ENCODE data around the gene PADI3. TPM values are rescaled to one million over a fixed set of nuclear protein-coding genes. Genes with fewer than 3 reads are reported as not detected.

The PADI3 gene
- total and polyA plus RNA-seq, 3 donors from 2014 or later, result 0.63 to 1.2 (median 0.80) TPM

DNA sequence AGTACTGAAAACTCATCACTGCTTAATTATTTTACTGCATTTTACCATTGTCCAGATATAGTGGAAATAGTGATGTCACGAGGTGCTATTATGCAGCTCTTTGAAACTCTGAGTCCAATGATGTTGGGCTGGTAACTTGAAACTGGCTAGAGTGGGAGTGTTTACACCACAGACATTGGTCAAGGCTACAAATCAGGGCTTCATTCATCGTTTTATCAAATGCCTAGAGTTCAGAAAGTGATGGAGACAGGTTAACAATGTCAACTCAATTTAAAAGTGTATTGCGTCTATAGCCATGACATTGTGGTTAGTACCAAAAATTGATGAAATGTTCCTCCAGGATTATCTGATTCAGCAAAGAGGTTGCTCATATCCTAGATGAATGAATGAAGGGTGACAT, 31.3 kb upstream of the PADI3 start:
- Histone ChIP-seq H3K36me3 (ENCODE audit: low read depth, missing control alignments) (no peaks in the 10 kb centered on the region), H3K4me3 (no peak overlapping the region), H3K9me3 (no peaks in the 10 kb centered on the region), H3K27me3 (no peaks in the 10 kb centered on the region), H3K4me1 (no peaks in the 10 kb centered on the region), H3K27ac (no peak overlapping the region)
- DNase-seq, result no peak
- TF ChIP-seq, protein P1, sequence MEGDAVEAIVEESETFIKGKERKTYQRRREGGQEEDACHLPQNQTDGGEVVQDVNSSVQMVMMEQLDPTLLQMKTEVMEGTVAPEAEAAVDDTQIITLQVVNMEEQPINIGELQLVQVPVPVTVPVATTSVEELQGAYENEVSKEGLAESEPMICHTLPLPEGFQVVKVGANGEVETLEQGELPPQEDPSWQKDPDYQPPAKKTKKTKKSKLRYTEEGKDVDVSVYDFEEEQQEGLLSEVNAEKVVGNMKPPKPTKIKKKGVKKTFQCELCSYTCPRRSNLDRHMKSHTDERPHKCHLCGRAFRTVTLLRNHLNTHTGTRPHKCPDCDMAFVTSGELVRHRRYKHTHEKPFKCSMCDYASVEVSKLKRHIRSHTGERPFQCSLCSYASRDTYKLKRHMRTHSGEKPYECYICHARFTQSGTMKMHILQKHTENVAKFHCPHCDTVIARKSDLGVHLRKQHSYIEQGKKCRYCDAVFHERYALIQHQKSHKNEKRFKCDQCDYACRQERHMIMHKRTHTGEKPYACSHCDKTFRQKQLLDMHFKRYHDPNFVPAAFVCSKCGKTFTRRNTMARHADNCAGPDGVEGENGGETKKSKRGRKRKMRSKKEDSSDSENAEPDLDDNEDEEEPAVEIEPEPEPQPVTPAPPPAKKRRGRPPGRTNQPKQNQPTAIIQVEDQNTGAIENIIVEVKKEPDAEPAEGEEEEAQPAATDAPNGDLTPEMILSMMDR (IDR thresholded peaks at IDR 0.05), result no peak
- no peak for TF ChIP-seq POLR2A (IDR thresholded peaks at IDR 0.05)
- 79 to 86% methylated on average over 3 of the region's 3 CpGs for WGBS, 2 donors
- intact Hi-C loops (cut with DNase I; ENCODE audit: low total_unique reads), result no loop called here

GRCh38 chr1:17218939-17219338, 30.0 kb upstream of the PADI3 start:
- TF ChIP-seq, protein P1 (IDR thresholded peaks at IDR 0.05), result no peak
- TF ChIP-seq POLR2A (IDR thresholded peaks at IDR 0.05), result no peak
- WGBS, 2 donors, result 43 to 60% methylated on average over 7 of the region's 7 CpGs
- H3K36me3 ChIP-seq (ENCODE audit: low read depth, missing control alignments), result no peaks in the 10 kb centered on the region
- no peaks in the 10 kb centered on the region for H3K27me3 ChIP-seq
- intact Hi-C loops (cut with DNase I; ENCODE audit: low total_unique reads), result no loop called here
- H3K9me3 ChIP-seq, result no peaks in the 10 kb centered on the region
- H3K4me3 ChIP-seq, result no peak overlapping the region
- no peak for DNase-seq
- H3K4me1 ChIP-seq, result no peaks in the 10 kb centered on the region
- H3K27ac ChIP-seq, result no peak overlapping the region

- Histone ChIP-seq H3K4me3 (no peak overlapping the region), H3K27me3 (no peaks in the 10 kb centered on the region), H3K9me3 (no peaks in the 10 kb centered on the region), H3K36me3 (ENCODE audit: low read depth, missing control alignments) (no peaks in the 10 kb centered on the region), H3K4me1 (no peaks in the 10 kb centered on the region), H3K27ac (no peak overlapping the region)
- no peak for DNase-seq
- TF ChIP-seq, protein P1 (IDR thresholded peaks at IDR 0.05), result no peak
- no peak for TF ChIP-seq POLR2A (IDR thresholded peaks at IDR 0.05)
- WGBS, 2 donors, result 83 to 88% methylated on average over 3 of the region's 3 CpGs
- intact Hi-C loops (cut with DNase I; ENCODE audit: low total_unique reads), result no loop called here
Measured at GRCh38 chr1:17220287-17220686, 28.6 kb upstream of the PADI3 start.

DNA sequence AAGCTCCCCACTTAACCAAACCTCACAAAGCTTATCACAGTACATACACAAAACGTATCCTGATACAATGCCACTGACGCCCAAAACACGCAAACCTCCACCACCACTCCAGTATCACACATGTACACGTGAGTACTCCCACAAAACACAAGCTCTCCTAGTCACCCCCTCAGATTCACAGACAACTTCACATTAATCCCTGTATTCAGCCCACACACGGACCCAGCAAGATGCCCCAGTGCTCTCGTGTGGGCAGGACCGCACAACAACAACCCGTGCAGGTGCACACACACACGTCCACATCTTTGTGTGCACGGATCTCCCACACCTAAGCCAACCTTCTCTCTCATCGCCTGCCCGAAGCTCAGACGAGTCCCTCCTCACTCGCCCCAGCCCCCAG, 26.3 kb upstream of the PADI3 start:
- TF ChIP-seq, protein P1 (IDR thresholded peaks at IDR 0.05), result no peak
- TF ChIP-seq POLR2A (IDR thresholded peaks at IDR 0.05), result no peak
- no peaks in the 10 kb centered on the region for H3K4me1 ChIP-seq
- intact Hi-C loops (cut with DNase I; ENCODE audit: low total_unique reads), result no loop called here

DNA sequence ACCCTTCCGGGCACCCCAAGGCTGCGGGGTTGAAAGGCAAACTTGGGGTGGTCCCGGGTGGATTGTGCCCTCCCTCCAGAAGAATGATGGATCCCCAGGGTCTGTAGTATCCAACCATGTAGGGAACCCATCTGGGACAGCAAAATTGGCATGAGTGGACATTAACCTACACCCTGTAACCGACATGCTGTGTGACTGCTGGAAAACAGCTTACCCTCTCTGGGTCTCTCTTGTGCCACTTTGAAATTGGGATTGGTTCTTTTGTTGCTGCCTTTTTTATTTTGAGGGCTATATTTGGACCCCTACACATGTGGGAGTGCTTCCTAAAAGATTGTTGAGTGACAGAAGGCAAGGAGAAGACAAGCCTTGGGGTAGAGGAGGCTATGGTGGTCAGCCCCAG, 24.5 kb upstream of the PADI3 start:
- intact Hi-C loops (cut with DNase I; ENCODE audit: low total_unique reads), result no loop called here
- H3K27ac ChIP-seq, result no peak overlapping the region
- H3K4me1 ChIP-seq, result no peaks in the 10 kb centered on the region
- WGBS, 2 donors, result 91 to 93% methylated on average over 4 of the region's 4 CpGs
- no peak for DNase-seq
- TF ChIP-seq, protein P1 (IDR thresholded peaks at IDR 0.05), result no peak
- TF ChIP-seq POLR2A (IDR thresholded peaks at IDR 0.05), result no peak
- no peaks in the 10 kb centered on the region for H3K27me3 ChIP-seq
- H3K9me3 ChIP-seq, result no peaks in the 10 kb centered on the region
- H3K36me3 ChIP-seq (ENCODE audit: low read depth, missing control alignments), result no peaks in the 10 kb centered on the region
- no peak overlapping the region for H3K4me3 ChIP-seq

More for the DNA sequence above, 26.3 kb upstream of the PADI3 start:
- Histone ChIP-seq H3K9me3 (no peaks in the 10 kb centered on the region), H3K27me3 (no peaks in the 10 kb centered on the region), H3K4me3 (no peak overlapping the region), H3K36me3 (ENCODE audit: low read depth, missing control alignments) (no peaks in the 10 kb centered on the region), H3K27ac (no peak overlapping the region)
- DNase-seq, result no peak
- 91% methylated on average over 14 of the region's 14 CpGs for WGBS, 2 donors
